Measurements from ENCODE around the gene CCDC7. TPM values are rescaled to one million over a fixed set of nuclear protein-coding genes. Genes with fewer than 3 reads are reported as not detected.
A peak's percentile ranks its signal among the peaks of the same experiment; 100 is the strongest.

Gene CCDC7
- total RNA-seq, 1 experiment from 2014 or later: 6.9 TPM

DNA sequence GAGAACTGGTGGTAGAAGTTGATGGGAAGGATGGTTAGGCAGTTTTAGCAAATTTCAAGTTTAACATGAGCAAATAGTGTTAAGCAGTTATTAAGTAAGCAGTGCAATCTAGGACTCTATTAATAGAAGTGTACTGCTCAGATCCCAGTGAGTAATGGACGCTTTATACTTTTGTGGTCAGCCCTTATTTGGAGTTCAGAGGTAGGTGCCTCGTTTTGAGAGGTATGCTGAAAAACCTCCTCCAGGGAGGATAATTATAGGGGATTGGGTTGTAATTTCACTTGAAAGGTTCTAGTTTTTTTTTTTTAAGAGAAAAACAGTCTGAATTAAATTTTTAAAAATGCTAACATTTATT, 33.5 kb upstream of the CCDC7 start:
- Histone ChIP-seq H3K4me2 (no peak overlapping the region), H3K27ac (no peak overlapping the region), H3K4me1 (replicated peaks; ENCODE audit: insufficient read depth) (0 out of 2 replicates have a peak, but pooled peaks cover 5% of the 10 kb centered on the region), H3K4me3 (no peak overlapping the region), H3K9me2 (ENCODE audit: insufficient read depth) (no peaks in the 10 kb centered on the region), H3K9me3 (ENCODE audit: insufficient read depth, low read depth) (no peaks in the 10 kb centered on the region), H3K27me3 (ENCODE audit: insufficient read depth, low read depth) (no peaks in the 10 kb centered on the region), H3F3A (ENCODE audit: insufficient read depth, low read depth) (peaks cover 2% of the 10 kb centered on the region; the same call in 1 of the 2 replicates), H2AFZ (no peak overlapping the region), H3K36me3 (ENCODE audit: low read depth) (no peaks in the 10 kb centered on the region), H4K20me1 (ENCODE audit: insufficient read depth) (no peaks in the 10 kb centered on the region), H3K79me2 (ENCODE audit: low read depth) (no peaks in the 10 kb centered on the region)
- no TSS peak for BruUV-seq (replicated peaks)
- ChIA-PET CTCF (no interaction called here), POLR2A (ENCODE audit: unreplicated experiment) (no interaction called here)
- TF ChIP-seq, protein P1, sequence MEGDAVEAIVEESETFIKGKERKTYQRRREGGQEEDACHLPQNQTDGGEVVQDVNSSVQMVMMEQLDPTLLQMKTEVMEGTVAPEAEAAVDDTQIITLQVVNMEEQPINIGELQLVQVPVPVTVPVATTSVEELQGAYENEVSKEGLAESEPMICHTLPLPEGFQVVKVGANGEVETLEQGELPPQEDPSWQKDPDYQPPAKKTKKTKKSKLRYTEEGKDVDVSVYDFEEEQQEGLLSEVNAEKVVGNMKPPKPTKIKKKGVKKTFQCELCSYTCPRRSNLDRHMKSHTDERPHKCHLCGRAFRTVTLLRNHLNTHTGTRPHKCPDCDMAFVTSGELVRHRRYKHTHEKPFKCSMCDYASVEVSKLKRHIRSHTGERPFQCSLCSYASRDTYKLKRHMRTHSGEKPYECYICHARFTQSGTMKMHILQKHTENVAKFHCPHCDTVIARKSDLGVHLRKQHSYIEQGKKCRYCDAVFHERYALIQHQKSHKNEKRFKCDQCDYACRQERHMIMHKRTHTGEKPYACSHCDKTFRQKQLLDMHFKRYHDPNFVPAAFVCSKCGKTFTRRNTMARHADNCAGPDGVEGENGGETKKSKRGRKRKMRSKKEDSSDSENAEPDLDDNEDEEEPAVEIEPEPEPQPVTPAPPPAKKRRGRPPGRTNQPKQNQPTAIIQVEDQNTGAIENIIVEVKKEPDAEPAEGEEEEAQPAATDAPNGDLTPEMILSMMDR (conservative IDR thresholded peaks at IDR 0.05): no peak
- TF ChIP-seq EZH2 (IDR thresholded peaks at IDR 0.05; ENCODE audit: low read depth): no peak
- intact Hi-C loops (cut with micrococcal nuclease; ENCODE audit: unreplicated experiment): no loop called here
- DNase-seq: no peak

DNA sequence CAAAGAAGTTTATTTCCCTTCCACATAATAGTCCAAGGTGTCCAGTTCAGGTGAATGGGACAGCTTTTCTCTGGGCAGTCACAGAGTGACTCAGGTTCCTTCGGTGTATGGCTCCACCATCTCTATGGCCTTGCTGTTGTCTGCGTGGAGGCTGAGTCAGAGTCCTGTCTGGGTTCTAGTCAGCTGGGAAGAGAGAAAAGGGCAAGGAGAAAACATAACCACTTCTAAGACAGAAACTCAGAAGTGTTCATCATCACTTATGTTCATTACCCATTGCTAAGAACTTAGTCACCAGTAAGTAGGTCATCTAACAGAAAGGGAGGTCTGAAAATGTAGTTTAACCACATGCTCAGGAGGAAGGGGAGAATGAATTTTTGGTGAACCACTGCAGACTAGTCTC, 32.4 kb upstream of the CCDC7 start:
- Histone ChIP-seq H4K20me1 (ENCODE audit: insufficient read depth) (no peaks in the 10 kb centered on the region), H3K4me2 (peak overlapping the region; percentile 16; the same call in 1 of the 2 replicates), H3F3A (ENCODE audit: insufficient read depth, low read depth) (peaks cover 2% of the 10 kb centered on the region; the same call in 1 of the 2 replicates), H3K4me3 (no peak overlapping the region), H2AFZ (peak overlapping the region; percentile 48; the same call in 1 of the 2 replicates), H3K9me3 (ENCODE audit: insufficient read depth, low read depth) (no peaks in the 10 kb centered on the region), H3K27ac (peak overlapping the region; percentile 41; the same call in 1 of the 2 replicates), H3K4me1 (replicated peaks; ENCODE audit: insufficient read depth) (0 out of 2 replicates have a peak, but pooled peaks cover 5% of the 10 kb centered on the region), H3K27me3 (ENCODE audit: insufficient read depth, low read depth) (no peaks in the 10 kb centered on the region), H3K79me2 (ENCODE audit: low read depth) (no peaks in the 10 kb centered on the region), H3K9me2 (ENCODE audit: insufficient read depth) (no peaks in the 10 kb centered on the region), H3K36me3 (ENCODE audit: low read depth) (no peaks in the 10 kb centered on the region)
- TF ChIP-seq, protein P1 (conservative IDR thresholded peaks at IDR 0.05): no peak
- TF ChIP-seq EZH2 (IDR thresholded peaks at IDR 0.05; ENCODE audit: low read depth): no peak
- intact Hi-C loops (cut with micrococcal nuclease; ENCODE audit: unreplicated experiment): no loop called here
- DNase-seq: peak; percentile 21 to 58
- POLR2A ChIA-PET (ENCODE audit: unreplicated experiment): no interaction called here
- CTCF ChIA-PET: no interaction called here
- no TSS peak for BruUV-seq (replicated peaks)

DNA sequence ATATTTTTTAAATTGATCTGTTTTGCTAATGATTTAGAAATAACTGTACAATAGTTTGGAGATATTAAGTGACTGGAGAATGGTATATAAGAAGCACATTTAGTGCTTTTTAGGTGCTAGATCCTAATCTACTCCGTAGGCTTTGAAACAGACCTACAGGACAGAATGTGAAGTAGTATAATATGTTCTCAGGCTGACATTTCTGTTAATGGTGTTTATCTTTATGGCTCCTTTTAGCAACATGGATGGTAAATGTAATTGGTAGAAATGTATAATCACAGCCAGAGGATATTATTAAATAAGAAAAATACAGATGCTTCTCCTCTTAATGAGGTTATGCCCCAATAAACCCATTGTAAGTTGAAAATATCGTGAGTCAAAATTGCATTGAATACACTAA, 30.6 kb upstream of the CCDC7 start:
- POLR2A ChIA-PET (ENCODE audit: unreplicated experiment): no interaction called here
- BruUV-seq (replicated peaks): no TSS peak
- 0 out of 2 replicates have a peak, but pooled peaks cover 5% of the 10 kb centered on the region for H3K4me1 ChIP-seq (replicated peaks; ENCODE audit: insufficient read depth)
- no peak for TF ChIP-seq EZH2 (IDR thresholded peaks at IDR 0.05; ENCODE audit: low read depth)
- TF ChIP-seq, protein P1 (conservative IDR thresholded peaks at IDR 0.05): no peak
- DNase-seq: no peak
- H3K4me2 ChIP-seq: no peak overlapping the region
- H4K20me1 ChIP-seq (ENCODE audit: insufficient read depth): no peaks in the 10 kb centered on the region
- H2AFZ ChIP-seq: no peak overlapping the region
- H3K9me3 ChIP-seq (ENCODE audit: insufficient read depth, low read depth): no peaks in the 10 kb centered on the region
- no peaks in the 10 kb centered on the region for H3K9me2 ChIP-seq (ENCODE audit: insufficient read depth)
- H3K27me3 ChIP-seq (ENCODE audit: insufficient read depth, low read depth): no peaks in the 10 kb centered on the region
- CTCF ChIA-PET: no interaction called here
- no peaks in the 10 kb centered on the region for H3K79me2 ChIP-seq (ENCODE audit: low read depth)
- H3K36me3 ChIP-seq (ENCODE audit: low read depth): no peaks in the 10 kb centered on the region
- intact Hi-C loops (cut with micrococcal nuclease; ENCODE audit: unreplicated experiment): no loop called here
- peaks cover 2% of the 10 kb centered on the region; the same call in 1 of the 2 replicates for H3F3A ChIP-seq (ENCODE audit: insufficient read depth, low read depth)
- no peak overlapping the region for H3K27ac ChIP-seq
- H3K4me3 ChIP-seq: no peak overlapping the region
